Activated CD8-positive, alpha-beta memory T cell treated with anti-CD3 and anti-CD28 coated beads, Interleukin-2, amount 10 ng/mL, durations not matched to agents 7 days and 5 days (primary cell): Measurements from ENCODE around the gene CAMTA1. TPM values are rescaled to one million over a fixed set of nuclear protein-coding genes. Genes with fewer than 3 reads are reported as not detected.

ENCODE experiments used
- ATAC-seq: fragments of 150-1000 bp; cut with Tn5 transposase; one replicate; pipeline ENCODE4 v1.10.0; 2021; ENCODE audit warnings: moderate library complexity
- CTCF ChIA-PET: fragments of 350-600 bp; sonication (Branson Sonifier 250); formaldehyde crosslinking; loops from one replicate; lab custom pipeline; 2021; ENCODE audit warnings: antibody characterized with exemption; lab: Charles Lee
- DNase-seq: peaks from one replicate; pipeline ENCODE4 v3.0.0-alpha.2; 2020
- H3K27ac Mint-ChIP-seq: one replicate; pipeline ENCODE4 v1.8.0; 2021; ENCODE audit warnings: mild to moderate bottlenecking, mixed read lengths
- H3K27me3 Mint-ChIP-seq: one replicate; pipeline ENCODE4 v1.8.0; 2021; ENCODE audit warnings: mixed read lengths
- H3K36me3 Mint-ChIP-seq: one replicate; pipeline ENCODE4 v1.8.0; 2021; ENCODE audit warnings: mild to moderate bottlenecking, mixed read lengths
- H3K4me1 Mint-ChIP-seq: one replicate; pipeline ENCODE4 v1.8.0; 2021; ENCODE audit warnings: mixed read lengths
- H3K4me3 Mint-ChIP-seq: one replicate; pipeline ENCODE4 v1.8.0; 2021; ENCODE audit warnings: mild to moderate bottlenecking, moderate library complexity, mixed read lengths
- H3K9me3 Mint-ChIP-seq: one replicate; pipeline ENCODE4 v1.8.0; 2022; ENCODE audit warnings: low read depth, mixed read lengths
- total RNA-seq, 2 experiments: library from RNA; stranded (reverse); gene quantifications; one replicate each; pipeline ENCODE4 v1.2.3, GENCODE V29; 2021

The CAMTA1 gene
- total RNA-seq, 2 experiments from 2014 or later: 42.8 to 43.2 TPM

- DNase-seq: no peak
- H3K27ac Mint-ChIP-seq: no peak overlapping the region
Measured at GRCh38 chr1:7675431-7676273, 890.4 kb downstream of the CAMTA1 start.

GRCh38 chr1:7676274-7676945 lies 891.2 kb downstream of the CAMTA1 start:
- DNase-seq (no peak), ATAC-seq (no peak)
- peaks cover 20% of the 10 kb centered on the region for H3K27me3 Mint-ChIP-seq
- no peak overlapping the region for H3K27ac Mint-ChIP-seq
- H3K36me3 Mint-ChIP-seq: no peaks in the 10 kb centered on the region
- CTCF ChIA-PET: interaction anchor here (0.8 to 9.5 kb wide), 4 partner anchors 7 to 77 kb away, joined by 3 to 65 read pairs (median 8); no protein-coding TSS in a partner anchor
- H3K9me3 Mint-ChIP-seq: no peaks in the 10 kb centered on the region
- no peak overlapping the region for H3K4me3 Mint-ChIP-seq
- peaks cover 2% of the 10 kb centered on the region for H3K4me1 Mint-ChIP-seq

More at GRCh38 chr1:7675431-7676273, 890.4 kb downstream of the CAMTA1 start:
- Mint-ChIP-seq H3K36me3 (no peaks in the 10 kb centered on the region), H3K4me1 (peaks cover 2% of the 10 kb centered on the region), H3K4me3 (no peak overlapping the region), H3K9me3 (no peaks in the 10 kb centered on the region), H3K27me3 (peaks cover 15% of the 10 kb centered on the region)
- CTCF ChIA-PET: interaction anchor here (1.1 to 13.5 kb wide), 5 partner anchors 7 to 77 kb away, joined by 3 to 426 read pairs (median 13); no protein-coding TSS in a partner anchor
- ATAC-seq: no peak

- H3K36me3 Mint-ChIP-seq: no peaks in the 10 kb centered on the region
- peaks cover 2% of the 10 kb centered on the region for H3K4me1 Mint-ChIP-seq
- no peaks in the 10 kb centered on the region for H3K9me3 Mint-ChIP-seq
- CTCF ChIA-PET: interaction anchor here (0.8 to 9.5 kb wide), 4 partner anchors 8 to 76 kb away, joined by 3 to 65 read pairs (median 8); no protein-coding TSS in a partner anchor
- no peak overlapping the region for H3K27ac Mint-ChIP-seq
- peaks cover 22% of the 10 kb centered on the region for H3K27me3 Mint-ChIP-seq
- no peak for ATAC-seq
- H3K4me3 Mint-ChIP-seq: no peak overlapping the region
- DNase-seq: no peak
Measured at GRCh38 chr1:7677111-7677510, 891.9 kb downstream of the CAMTA1 start.

- no peaks in the 10 kb centered on the region for H3K9me3 Mint-ChIP-seq
- CTCF ChIA-PET: interaction anchor here (2.1 to 9.5 kb wide), 2 partner anchors 9 to 75 kb away, joined by 13 to 65 read pairs; no protein-coding TSS in a partner anchor
- peaks cover 22% of the 10 kb centered on the region for H3K27me3 Mint-ChIP-seq
- no peak overlapping the region for H3K27ac Mint-ChIP-seq
- H3K36me3 Mint-ChIP-seq: no peaks in the 10 kb centered on the region
- no peak overlapping the region for H3K4me3 Mint-ChIP-seq
- no peaks in the 10 kb centered on the region for H3K4me1 Mint-ChIP-seq
- no peak for ATAC-seq
- DNase-seq: no peak
Measured at GRCh38 chr1:7677815-7678214, 892.6 kb downstream of the CAMTA1 start.

- H3K9me3 Mint-ChIP-seq: no peaks in the 10 kb centered on the region
- H3K36me3 Mint-ChIP-seq: no peaks in the 10 kb centered on the region
- no peak for DNase-seq
- H3K27ac Mint-ChIP-seq: no peak overlapping the region
- CTCF ChIA-PET: interaction anchor here (4.7 to 9.5 kb wide), 2 partner anchors 10 to 74 kb away, joined by 30 to 65 read pairs; no protein-coding TSS in a partner anchor
- no peaks in the 10 kb centered on the region for H3K4me1 Mint-ChIP-seq
- no peak overlapping the region for H3K4me3 Mint-ChIP-seq
- peaks cover 19% of the 10 kb centered on the region for H3K27me3 Mint-ChIP-seq
- no peak for ATAC-seq
Measured at GRCh38 chr1:7678491-7679158, 893.4 kb downstream of the CAMTA1 start.

GRCh38 chr1:7679159-7679872 lies 894.1 kb downstream of the CAMTA1 start:
- Mint-ChIP-seq H3K4me1 (no peaks in the 10 kb centered on the region), H3K27ac (no peak overlapping the region), H3K36me3 (no peaks in the 10 kb centered on the region), H3K4me3 (no peak overlapping the region), H3K9me3 (no peaks in the 10 kb centered on the region), H3K27me3 (peaks cover 15% of the 10 kb centered on the region)
- ATAC-seq (no peak), DNase-seq (no peak)
- CTCF ChIA-PET: interaction anchor here (4.7 to 9.5 kb wide), 2 partner anchors 10 to 74 kb away, joined by 30 to 65 read pairs; no protein-coding TSS in a partner anchor

- Mint-ChIP-seq H3K36me3 (no peaks in the 10 kb centered on the region), H3K9me3 (no peaks in the 10 kb centered on the region), H3K4me3 (no peak overlapping the region), H3K4me1 (no peaks in the 10 kb centered on the region), H3K27ac (no peak overlapping the region), H3K27me3 (peaks cover 15% of the 10 kb centered on the region)
- DNase-seq: no peak
- ATAC-seq: no peak
- CTCF ChIA-PET: interaction anchor here (4.7 to 9.5 kb wide), 2 partner anchors 11 to 73 kb away, joined by 30 to 65 read pairs; no protein-coding TSS in a partner anchor
Measured at GRCh38 chr1:7679873-7680206, 894.6 kb downstream of the CAMTA1 start.

GRCh38 chr1:7680207-7680954 lies 895.1 kb downstream of the CAMTA1 start:
- CTCF ChIA-PET: interaction anchor here (4.7 to 9.5 kb wide), 2 partner anchors 11 to 73 kb away, joined by 30 to 65 read pairs; no protein-coding TSS in a partner anchor
- Mint-ChIP-seq H3K36me3 (no peaks in the 10 kb centered on the region), H3K27me3 (peaks cover 15% of the 10 kb centered on the region), H3K9me3 (no peaks in the 10 kb centered on the region), H3K27ac (no peak overlapping the region), H3K4me3 (peak overlapping the region; percentile 71), H3K4me1 (no peaks in the 10 kb centered on the region)
- peak; percentile 61 for ATAC-seq
- no peak for DNase-seq

- no peaks in the 10 kb centered on the region for H3K36me3 Mint-ChIP-seq
- H3K4me1 Mint-ChIP-seq: no peaks in the 10 kb centered on the region
- CTCF ChIA-PET: interaction anchor here (4.7 to 9.5 kb wide), 2 partner anchors 12 to 72 kb away, joined by 30 to 65 read pairs; no protein-coding TSS in a partner anchor
- peaks cover 15% of the 10 kb centered on the region for H3K27me3 Mint-ChIP-seq
- H3K27ac Mint-ChIP-seq: no peak overlapping the region
- H3K4me3 Mint-ChIP-seq: peak overlapping the region; percentile 71
- H3K9me3 Mint-ChIP-seq: no peaks in the 10 kb centered on the region
- no peak for ATAC-seq
- no peak for DNase-seq
Measured at GRCh38 chr1:7680955-7681268, 895.7 kb downstream of the CAMTA1 start.

- no peaks in the 10 kb centered on the region for H3K9me3 Mint-ChIP-seq
- H3K36me3 Mint-ChIP-seq: no peaks in the 10 kb centered on the region
- ATAC-seq (no peak), DNase-seq (no peak)
- CTCF ChIA-PET: interaction anchor here (0.9 to 9.5 kb wide), 3 partner anchors 12 to 74 kb away, joined by 4 to 65 read pairs (median 30); no protein-coding TSS in a partner anchor
- peak overlapping the region; percentile 20 for H3K4me3 Mint-ChIP-seq
- no peak overlapping the region for H3K27ac Mint-ChIP-seq
- H3K4me1 Mint-ChIP-seq: no peaks in the 10 kb centered on the region
- peaks cover 15% of the 10 kb centered on the region for H3K27me3 Mint-ChIP-seq
Measured at GRCh38 chr1:7681401-7681800, 896.1 kb downstream of the CAMTA1 start.

GRCh38 chr1:7683521-7683920 lies 898.3 kb downstream of the CAMTA1 start:
- Mint-ChIP-seq H3K27me3 (peaks cover 16% of the 10 kb centered on the region), H3K4me3 (no peak overlapping the region), H3K4me1 (no peaks in the 10 kb centered on the region), H3K36me3 (no peaks in the 10 kb centered on the region), H3K27ac (no peak overlapping the region), H3K9me3 (no peaks in the 10 kb centered on the region)
- ATAC-seq (no peak), DNase-seq (no peak)
- CTCF ChIA-PET: interaction anchor here (1.1 to 9.5 kb wide), 3 partner anchors 14 to 70 kb away, joined by 3 to 65 read pairs (median 5); no protein-coding TSS in a partner anchor

GRCh38 chr1:7684132-7684531 lies 898.9 kb downstream of the CAMTA1 start:
- no peaks in the 10 kb centered on the region for H3K9me3 Mint-ChIP-seq
- DNase-seq: no peak
- no peak overlapping the region for H3K27ac Mint-ChIP-seq
- CTCF ChIA-PET: interaction anchor here (1.1 to 9.5 kb wide), 3 partner anchors 15 to 70 kb away, joined by 3 to 65 read pairs (median 5); no protein-coding TSS in a partner anchor
- H3K36me3 Mint-ChIP-seq: no peaks in the 10 kb centered on the region
- ATAC-seq: no peak
- H3K4me3 Mint-ChIP-seq: no peak overlapping the region
- H3K4me1 Mint-ChIP-seq: no peaks in the 10 kb centered on the region
- peaks cover 13% of the 10 kb centered on the region for H3K27me3 Mint-ChIP-seq
